ENCODE measurements around the gene RWDD1. TPM values are rescaled to one million over a fixed set of nuclear protein-coding genes. Genes with fewer than 3 reads are reported as not detected.

The RWDD1 gene
- total and polyA plus RNA-seq, 2 of the 13 experiments (the other 11 are each of a cell fraction or from before 2014, with no cell fraction given), result 27.4 to 67.1 TPM

DNA sequence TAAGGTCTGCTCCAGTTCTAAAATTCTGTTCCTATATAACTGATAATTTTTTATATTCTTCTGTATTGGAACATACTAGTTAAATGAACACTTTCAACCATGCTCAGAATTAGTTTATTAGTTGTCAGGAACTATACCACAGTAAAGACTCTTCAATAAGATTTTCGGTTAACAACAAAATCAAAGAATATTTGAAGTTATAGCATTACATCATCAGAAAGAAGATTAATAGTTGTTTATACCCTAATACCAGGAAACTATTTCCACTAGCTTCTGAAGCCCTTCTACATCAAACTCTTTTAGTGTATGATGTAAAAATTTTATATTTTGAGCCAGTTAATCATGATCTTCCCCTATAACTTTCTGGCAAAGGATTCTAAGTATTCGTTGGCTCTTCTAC is 11.2 kb upstream of the RWDD1 start:
- Histone ChIP-seq H2AFZ (ENCODE audit: low read length) (no peak overlapping the region), H4K20me1 (ENCODE audit: insufficient read depth, low read length) (no peaks in the 10 kb centered on the region), H3K4me1 (ENCODE audit: insufficient read depth, low read length) (peaks cover 23% of the 10 kb centered on the region), H3K4me3 (replicated peaks in 1 of 3; ENCODE audit: insufficient read depth in 1 of 3, low read depth in 2 of 3, low read length in 3 of 3) (no peak overlapping the region), H3K9ac (ENCODE audit: insufficient read depth, low read depth, low read length) (no peak overlapping the region), H3K79me2 (ENCODE audit: insufficient read depth, low read length) (no peaks in the 10 kb centered on the region), H3K9me3 (ENCODE audit: low read length) (no peaks in the 10 kb centered on the region), H3K4me2 (ENCODE audit: low read depth, low read length) (no peak overlapping the region), H3K27me3 (ENCODE audit: control insufficient read depth in 1 of 2, insufficient read depth in 2 of 2, low read length in 2 of 2) (no peaks in the 10 kb centered on the region; a peak in 3 of 5 replicates), H3K27ac (ENCODE audit: extremely low read length, insufficient read depth, low read length) (no peak overlapping the region), H3K36me3 (replicated peaks in 1 of 2; ENCODE audit: control insufficient read depth in 1 of 2, insufficient read depth in 2 of 2, low read length in 2 of 2) (no peaks in the 10 kb centered on the region)
- ChIA-PET CTCF (ENCODE audit: low intra/inter-chr PET ratio, low total read pairs) (interaction anchor here (2.0 to 3.7 kb wide), 3 partner anchors 24 to 343 kb away, joined by 10 to 43 read pairs (median 11); no protein-coding TSS in a partner anchor), POLR2A (interaction anchor here (1.2 to 1.3 kb wide), 2 partner anchors 10 to 11 kb away, joined by 3 read pairs; partner anchors contain the start of gene RWDD1)
- under 1% methylated on average over 2 of the region's 2 CpGs for WGBS (ENCODE audit: low lambda C conversion rate)
- intact Hi-C loops (cut with micrococcal nuclease; ENCODE audit: unreplicated experiment), result no loop called here
- DNase-seq (ENCODE audit: low spot score), result no peak
- no peak for TF ChIP-seq HOXA5 (CRISPR knock-in tag; IDR thresholded peaks at IDR 0.05)
- peak; percentile 72 for TF ChIP-seq ATF7 (IDR thresholded peaks at IDR 0.05)
- TF ChIP-seq ATF7 (CRISPR knock-in tag; IDR thresholded peaks at IDR 0.05), result no peak
- in situ Hi-C loops (cut with HindIII; ENCODE audit: extremely low pct_ligation_motif_present, low pct_unique_long_range_greater_than_20kb), result loop anchor here (10.0 kb wide), 1 partner anchor 285 kb away; the partner anchor contains the start of gene TSPYL1
- no peak for FAIRE-seq
- no peak for ATAC-seq
- no TSS peak for BruUV-seq (replicated peaks)

DNA sequence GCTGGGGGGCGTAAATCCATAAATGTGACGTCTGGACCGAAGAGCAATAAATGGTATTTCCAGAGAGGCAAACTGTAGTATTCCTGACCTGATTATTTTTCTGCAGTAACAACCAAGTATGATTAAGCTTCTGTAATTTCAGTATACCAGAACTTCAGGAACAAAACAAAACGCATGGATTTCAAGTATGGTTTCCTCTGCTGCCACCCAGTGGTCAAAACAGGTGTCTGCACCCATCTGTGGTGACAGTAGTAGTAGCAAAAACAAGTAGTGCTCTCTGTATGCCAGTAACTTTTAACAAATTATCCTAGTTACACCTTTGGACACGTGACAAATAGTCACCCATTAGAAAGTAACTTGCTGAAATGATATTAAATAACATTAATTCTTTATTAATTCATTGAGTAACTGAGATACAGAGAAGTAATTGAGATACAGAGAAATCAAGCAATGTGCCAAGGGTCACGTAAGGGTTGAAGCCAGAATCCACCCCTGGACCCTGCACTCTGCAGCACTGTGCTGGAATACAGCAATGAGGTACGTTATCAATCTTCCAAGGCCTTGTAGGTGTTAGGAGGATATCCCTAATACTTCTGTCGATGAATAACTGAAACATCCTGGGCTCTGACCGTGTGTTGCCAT is 9.8 kb upstream of the RWDD1 start:
- H2AFZ ChIP-seq (ENCODE audit: low read length), result peak overlapping the region; percentile 55
- ChIA-PET CTCF (ENCODE audit: low intra/inter-chr PET ratio, low total read pairs) (interaction anchor here (1.1 to 3.7 kb wide), 6 partner anchors 26 to 344 kb away, joined by 5 to 43 read pairs (median 8); partner anchors contain the start of gene CALHM5), POLR2A (interaction anchor here (1.3 to 1.8 kb wide), 2 partner anchors 10 kb away, joined by 3 to 11 read pairs; partner anchors contain the start of gene RWDD1)
- FAIRE-seq (peak; percentile 95), ATAC-seq (peak; percentile 78), DNase-seq (ENCODE audit: low spot score) (peak; percentile 70)
- in situ Hi-C loops (cut with HindIII; ENCODE audit: extremely low pct_ligation_motif_present, low pct_unique_long_range_greater_than_20kb) (loop anchor here (10.0 kb wide), 1 partner anchor 287 kb away; the partner anchor contains the start of gene TSPYL1), intact Hi-C loops (cut with micrococcal nuclease; ENCODE audit: unreplicated experiment) (loop anchor here (1.0 kb wide), 3 partner anchors 25 to 274 kb away; no protein-coding TSS in a partner anchor)
- no TSS peak for BruUV-seq (replicated peaks)
- no peaks in the 10 kb centered on the region for H4K20me1 ChIP-seq (ENCODE audit: insufficient read depth, low read length)
- H3K79me2 ChIP-seq (ENCODE audit: insufficient read depth, low read length), result no peaks in the 10 kb centered on the region
- peak overlapping the region in 2 of 3 experiments; percentile 13 to 28; a peak in 2 of 6 replicates for H3K4me3 ChIP-seq (replicated peaks in 1 of 3; ENCODE audit: insufficient read depth in 1 of 3, low read depth in 2 of 3, low read length in 3 of 3)
- H3K4me2 ChIP-seq (ENCODE audit: low read depth, low read length), result peak overlapping the region; percentile 63
- 21% methylated on average over 9 of the region's 9 CpGs for WGBS (ENCODE audit: low lambda C conversion rate)
- no peaks in the 10 kb centered on the region for H3K36me3 ChIP-seq (replicated peaks in 1 of 2; ENCODE audit: control insufficient read depth in 1 of 2, insufficient read depth in 2 of 2, low read length in 2 of 2)
- no peaks in the 10 kb centered on the region; a peak in 3 of 5 replicates for H3K27me3 ChIP-seq (ENCODE audit: control insufficient read depth in 1 of 2, insufficient read depth in 2 of 2, low read length in 2 of 2)
- H3K9ac ChIP-seq (ENCODE audit: insufficient read depth, low read depth, low read length), result peak overlapping the region; percentile 12; the same call in 1 of the 2 replicates
- peaks cover 31% of the 10 kb centered on the region for H3K4me1 ChIP-seq (ENCODE audit: insufficient read depth, low read length)
- H3K27ac ChIP-seq (ENCODE audit: extremely low read length, insufficient read depth, low read length), result no peak overlapping the region
- no peaks in the 10 kb centered on the region for H3K9me3 ChIP-seq (ENCODE audit: low read length)
- TF ChIP-seq ISX (CRISPR knock-in tag; conservative IDR thresholded peaks at IDR 0.05) (no peak), HCFC1 (IDR thresholded peaks at IDR 0.05; ENCODE audit: low read depth, low read length) (no peak), SRSF4 (IDR thresholded peaks at IDR 0.05; ENCODE audit: low read depth, low read length, poor library complexity, severe bottlenecking) (no peak), ZNF782 (CRISPR knock-in tag; IDR thresholded peaks at IDR 0.05; ENCODE audit: borderline replicate concordance) (0 out of 2 replicates have a peak, but pooled peaks have one; percentile 57), ZBTB1 (CRISPR knock-in tag; IDR thresholded peaks at IDR 0.05; ENCODE audit: borderline replicate concordance) (no peak), ELF1 (CRISPR knock-in tag; IDR thresholded peaks at IDR 0.05) (no peak), CENPX (CRISPR knock-in tag; IDR thresholded peaks at IDR 0.05) (no peak), ZNF367 (CRISPR knock-in tag; IDR thresholded peaks at IDR 0.05; ENCODE audit: borderline replicate concordance) (no peak), PLRG1 (conservative IDR thresholded peaks at IDR 0.05) (no peak), ZNF720 (CRISPR knock-in tag; IDR thresholded peaks at IDR 0.05) (no peak), GLI4 (CRISPR knock-in tag; IDR thresholded peaks at IDR 0.05; ENCODE audit: borderline replicate concordance) (no peak), ZNF839 (CRISPR knock-in tag; IDR thresholded peaks at IDR 0.05; ENCODE audit: borderline replicate concordance) (no peak), ATF7 (IDR thresholded peaks at IDR 0.05) (no peak), ATF7 (CRISPR knock-in tag; IDR thresholded peaks at IDR 0.05) (no peak)
- TF ChIP-seq, protein P1, sequence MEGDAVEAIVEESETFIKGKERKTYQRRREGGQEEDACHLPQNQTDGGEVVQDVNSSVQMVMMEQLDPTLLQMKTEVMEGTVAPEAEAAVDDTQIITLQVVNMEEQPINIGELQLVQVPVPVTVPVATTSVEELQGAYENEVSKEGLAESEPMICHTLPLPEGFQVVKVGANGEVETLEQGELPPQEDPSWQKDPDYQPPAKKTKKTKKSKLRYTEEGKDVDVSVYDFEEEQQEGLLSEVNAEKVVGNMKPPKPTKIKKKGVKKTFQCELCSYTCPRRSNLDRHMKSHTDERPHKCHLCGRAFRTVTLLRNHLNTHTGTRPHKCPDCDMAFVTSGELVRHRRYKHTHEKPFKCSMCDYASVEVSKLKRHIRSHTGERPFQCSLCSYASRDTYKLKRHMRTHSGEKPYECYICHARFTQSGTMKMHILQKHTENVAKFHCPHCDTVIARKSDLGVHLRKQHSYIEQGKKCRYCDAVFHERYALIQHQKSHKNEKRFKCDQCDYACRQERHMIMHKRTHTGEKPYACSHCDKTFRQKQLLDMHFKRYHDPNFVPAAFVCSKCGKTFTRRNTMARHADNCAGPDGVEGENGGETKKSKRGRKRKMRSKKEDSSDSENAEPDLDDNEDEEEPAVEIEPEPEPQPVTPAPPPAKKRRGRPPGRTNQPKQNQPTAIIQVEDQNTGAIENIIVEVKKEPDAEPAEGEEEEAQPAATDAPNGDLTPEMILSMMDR (CRISPR knock-in tag; IDR thresholded peaks at IDR 0.05), result peak; percentile 91
- TF ChIP-seq, protein P2, sequence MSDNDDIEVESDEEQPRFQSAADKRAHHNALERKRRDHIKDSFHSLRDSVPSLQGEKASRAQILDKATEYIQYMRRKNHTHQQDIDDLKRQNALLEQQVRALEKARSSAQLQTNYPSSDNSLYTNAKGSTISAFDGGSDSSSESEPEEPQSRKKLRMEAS (IDR thresholded peaks at IDR 0.05), result no peak

All from HepG2 (cell line).